Panc1 (cell line): ENCODE measurements around the gene RMRP. TPM values are rescaled to one million over a fixed set of nuclear protein-coding genes. Genes with fewer than 3 reads are reported as not detected.
A peak's percentile ranks its signal among the peaks of the same experiment; 100 is the strongest.

Experiments used
- ATAC-seq: fragments of 200-7000 bp; cut with Tn5 transposase; 2 replicates; pipeline ENCODE4 v1.9.1; 2020; ENCODE audit warnings: mild to moderate bottlenecking, moderate library complexity
- BruUV-seq: library from RNA; stranded (reverse); fragments of 400-500 nt; replicated peaks from 2 replicates; lab custom pipeline; 2021; lab: Mats Ljungman, UMichigan
- CTCF ChIA-PET: fragments of 300-600 bp; sonication (Branson Sonifier 250); formaldehyde crosslinking; loops from one replicate; lab custom pipeline; 2022; ENCODE audit warnings: antibody characterized with exemption; lab: Charles Lee
- POLR2A ChIA-PET: fragments of 300-600 bp; sonication (Branson Sonifier 250); formaldehyde crosslinking; loops from one replicate; lab custom pipeline; 2022; ENCODE audit warnings: antibody characterized with exemption; lab: Charles Lee
- DNase-seq: peaks from one replicate; pipeline ENCODE4 v3.0.0-alpha.2; 2010; ENCODE audit warnings: low read depth, low spot score
- H3K27ac ChIP-seq: 2 replicates; pipeline ENCODE4 v1.5.1; 2011; ENCODE audit warnings: mild to moderate bottlenecking, low read length, inconsistent platforms
- H3K27me3 ChIP-seq: fragments of 200-500 bp; sonication (Bioruptor generic); 2 replicates; pipeline ENCODE4 v1.6.0; 2014; ENCODE audit warnings: low read length, inconsistent platforms; ENCODE audit not compliant: control insufficient read depth, insufficient read depth
- H3K36me3 ChIP-seq: fragments of 200-500 bp; sonication (Bioruptor generic); 2 replicates; pipeline ENCODE4 v1.5.1; 2014; ENCODE audit warnings: inconsistent platforms, mild to moderate bottlenecking, low read length, moderate library complexity; ENCODE audit not compliant: control insufficient read depth, insufficient read depth
- H3K4me1 ChIP-seq: 2 replicates; pipeline ENCODE4 v1.5.1; 2011; ENCODE audit warnings: inconsistent platforms, mild to moderate bottlenecking, low read length, moderate library complexity; ENCODE audit not compliant: control insufficient read depth, insufficient read depth
- H3K4me3 ChIP-seq, 2 experiments: 2 replicates each; pipeline ENCODE4 v1.5.1; 2011 to 2012; ENCODE audit warnings: low read depth in 2 of 2, low read length in 2 of 2, mild to moderate bottlenecking in 2 of 2, inconsistent platforms in 1 of 2, moderate library complexity in 1 of 2
- H3K9me3 ChIP-seq: fragments of 200-500 bp; sonication (Bioruptor generic); 2 replicates; pipeline ENCODE4 v1.5.1; 2014; ENCODE audit warnings: low read depth, mild to moderate bottlenecking, inconsistent platforms, low read length, moderate library complexity; ENCODE audit not compliant: control insufficient read depth, insufficient read depth
- CTCF ChIP-seq: fragments of 450-650 bp; IDR thresholded peaks from 2 replicates; pipeline ENCODE4 v1.5.1; 2017; ENCODE audit warnings: mild to moderate bottlenecking
- POLR2AphosphoS5 ChIP-seq: IDR thresholded peaks from 2 replicates; pipeline ENCODE4 v1.6.1; 2012; ENCODE audit warnings: mild to moderate bottlenecking, low read depth, low read length, moderate library complexity
- REST ChIP-seq, 2 experiments: IDR thresholded peaks; 2 replicates each; pipeline ENCODE4 v1.6.1; 2011 to 2012; ENCODE audit warnings: low read depth in 2 of 2, control low read depth in 1 of 2, low read length in 1 of 2, mild to moderate bottlenecking in 1 of 2, moderate library complexity in 1 of 2; ENCODE audit not compliant: insufficient read depth in 1 of 2
- SIN3A ChIP-seq: IDR thresholded peaks from 2 replicates; pipeline ENCODE4 v1.6.1; 2012; ENCODE audit warnings: low read depth, mild to moderate bottlenecking, low read length, moderate library complexity, borderline replicate concordance; ENCODE audit not compliant: insufficient read depth
- TCF7L2 ChIP-seq: IDR thresholded peaks from 2 replicates; pipeline ENCODE4 v1.6.1; 2011; ENCODE audit warnings: mild to moderate bottlenecking, low read depth, low read length, inconsistent platforms
- in situ Hi-C: cut with HindIII; loops from 2 replicates; pipeline ENCODE4 v1.10.0; 2016; ENCODE audit warnings: low sequenced_read_pairs, low pct_unique_long_range_greater_than_20kb
- intact Hi-C: fragments of 100-400 bp; cut with micrococcal nuclease; formaldehyde crosslinking; loops from one replicate; pipeline ENCODE4 v1.10.0; 2022; ENCODE audit not compliant: unreplicated experiment
- total RNA-seq: library from RNA; stranded (reverse); gene quantifications from one replicate; pipeline ENCODE4 v1.2.1, GENCODE V29; 2021; ENCODE audit not compliant: unreplicated experiment

The RMRP gene
- total RNA-seq, 1 experiment from 2014 or later = 29,896 TPM

DNA sequence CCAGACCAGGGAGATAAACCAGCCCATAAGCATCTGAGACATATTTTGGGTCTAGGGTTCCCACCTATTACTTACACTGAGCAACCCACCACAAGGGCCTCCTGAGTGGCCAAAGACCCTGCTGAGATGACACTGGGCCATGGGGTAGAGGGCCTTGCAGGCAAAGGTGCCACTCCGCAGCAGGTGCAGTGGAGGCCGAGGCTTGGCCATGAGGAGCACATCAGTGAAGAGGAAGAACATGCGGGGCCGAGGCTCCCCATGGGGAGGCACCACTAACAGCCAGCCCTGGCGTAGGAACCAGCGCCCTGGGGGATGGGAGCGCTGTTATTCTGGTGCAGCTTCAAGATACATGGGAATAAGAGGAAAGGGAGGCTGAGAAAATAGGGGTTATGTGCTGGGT is 4.6 kb upstream of the RMRP start:
- ChIA-PET CTCF (interaction anchor here (1.1 to 1.7 kb wide), 2 partner anchors 28 to 69 kb away, joined by 3 to 4 read pairs; partner anchors contain the start of gene TPM2), POLR2A (interaction anchor here (0.9 kb wide), 1 partner anchor 59 kb away, joined by 4 read pairs; no protein-coding TSS in a partner anchor)
- Histone ChIP-seq H3K36me3 (peaks cover 3% of the 10 kb centered on the region), H3K27ac (peak overlapping the region; percentile 97), H3K4me3 (no peak overlapping the region), H3K27me3 (no peaks in the 10 kb centered on the region), H3K4me1 (peaks cover 64% of the 10 kb centered on the region), H3K9me3 (no peaks in the 10 kb centered on the region)
- TF ChIP-seq POLR2AphosphoS5 (no peak), TCF7L2 (no peak), REST (IDR thresholded peaks at IDR 0.05; ENCODE audit: insufficient read depth in 1 of 2, low read depth in 2 of 2, low read length in 1 of 2) (no peak), CTCF (no peak), SIN3A (no peak)
- in situ Hi-C loops = no loop called here
- no peak for ATAC-seq
- no peak for DNase-seq
- intact Hi-C loops = loop anchor here (5.0 kb wide), 1 partner anchor 65 kb away; no protein-coding TSS in a partner anchor
- no TSS peak for BruUV-seq

- ATAC-seq = no peak
- Histone ChIP-seq H3K27ac (peak overlapping the region; percentile 97), H3K4me3 (no peak overlapping the region), H3K9me3 (no peaks in the 10 kb centered on the region), H3K36me3 (peaks cover 3% of the 10 kb centered on the region), H3K27me3 (no peaks in the 10 kb centered on the region), H3K4me1 (peaks cover 64% of the 10 kb centered on the region)
- ChIA-PET CTCF (interaction anchor here (0.5 to 2.2 kb wide), 7 partner anchors 14 to 70 kb away, joined by 3 to 15 read pairs (median 4); partner anchors contain the start of gene TPM2), POLR2A (interaction anchor here (0.8 to 1.2 kb wide), 4 partner anchors 8 to 70 kb away, joined by 3 to 6 read pairs (median 4); partner anchors contain the start of gene TLN1)
- TF ChIP-seq TCF7L2 (no peak), CTCF (no peak), POLR2AphosphoS5 (no peak), REST (IDR thresholded peaks at IDR 0.05; ENCODE audit: insufficient read depth in 1 of 2, low read depth in 2 of 2, low read length in 1 of 2) (no peak), SIN3A (no peak)
- intact Hi-C loops = loop anchor here (5.0 kb wide), 1 partner anchor 65 kb away; no protein-coding TSS in a partner anchor
- no TSS peak for BruUV-seq
- no peak for DNase-seq
- in situ Hi-C loops = no loop called here
These were observed 4.0 kb upstream of the RMRP start for GRCh38 chr9:35661756-35662350.
